T-helper 22 cell (primary cell): ENCODE results near the gene HMG20B.
A peak's percentile ranks its signal among the peaks of the same experiment; 100 is the strongest.

Source experiments
- DNase-seq: peaks from one replicate; pipeline ENCODE4 v3.0.0-alpha.2; 2020; ENCODE audit warnings: low read depth

Gene HMG20B

GRCh38 chr19:3537101-3537437 is 35.7 kb upstream of the HMG20B start:
- DNase-seq = no peak

GRCh38 chr19:3537438-3538240 is 35.1 kb upstream of the HMG20B start:
- DNase-seq = no peak

GRCh38 chr19:3538258-3538929 is 34.4 kb upstream of the HMG20B start:
- DNase-seq = no peak

GRCh38 chr19:3538965-3539755 is 33.6 kb upstream of the HMG20B start, which contains the start of gene TEKTIP1:
Gene TEKTIP1 (plus strand): TSS chr19:3539174. CDS start chr19:3539178, 4 bp downstream.
- DNase-seq = no peak

- DNase-seq = no peak
Measured at GRCh38 chr19:3539756-3540118, 33.0 kb upstream of the HMG20B start.

GRCh38 chr19:3543150-3544057 is 29.3 kb upstream of the HMG20B start:
- no peak for DNase-seq

GRCh38 chr19:3544058-3544376 is 28.7 kb upstream of the HMG20B start:
- DNase-seq = no peak

- peak; percentile 48 for DNase-seq
Measured at GRCh38 chr19:3544742-3545668, 27.7 kb upstream of the HMG20B start.

- DNase-seq = no peak
Measured at GRCh38 chr19:3545669-3546034, 27.1 kb upstream of the HMG20B start.

- DNase-seq = no peak
Measured at GRCh38 chr19:3546119-3546518, 26.6 kb upstream of the HMG20B start.

- no peak for DNase-seq
Measured at GRCh38 chr19:3547301-3547731, 25.4 kb upstream of the HMG20B start.

GRCh38 chr19:3547767-3548282 is 24.9 kb upstream of the HMG20B start:
- DNase-seq = no peak

GRCh38 chr19:3548606-3549005 is 24.1 kb upstream of the HMG20B start:
- no peak for DNase-seq

GRCh38 chr19:3549816-3550215 is 22.9 kb upstream of the HMG20B start:
- no peak for DNase-seq

GRCh38 chr19:3550947-3551791 is 21.6 kb upstream of the HMG20B start:
- DNase-seq = no peak

- no peak for DNase-seq
Measured at GRCh38 chr19:3551792-3552095, 21.0 kb upstream of the HMG20B start.

GRCh38 chr19:3554254-3555083 is 18.3 kb upstream of the HMG20B start:
- peak; percentile 49 for DNase-seq

- no peak for DNase-seq
Measured at GRCh38 chr19:3555653-3556422, 16.9 kb upstream of the HMG20B start.
